SU-DHL-6 (cell line): ENCODE data around the gene LTBP2.

Experiments
- H2AFZ ChIP-seq: fragments of 200-600 bp; sonication (generic); 2 replicates; pipeline ENCODE4 v1.6.1; 2014; ENCODE audit warnings: low read depth, mild to moderate bottlenecking, moderate library complexity, mixed read lengths, antibody characterized with exemption, low read length; ENCODE audit not compliant: severe bottlenecking
- H3F3A ChIP-seq: fragments of 200-600 bp; shearing (Covaris generic); 2 replicates; pipeline ENCODE4 v1.6.0; 2016; ENCODE audit warnings: antibody characterized with exemption, mild to moderate bottlenecking; ENCODE audit not compliant: insufficient read depth
- H3K27ac ChIP-seq: fragments of 200-600 bp; sonication (generic); 2 replicates; pipeline ENCODE4 v1.5.1; 2016; ENCODE audit warnings: low read depth, mild to moderate bottlenecking, low read length, moderate library complexity, mixed read lengths
- H3K27me3 ChIP-seq: fragments of 200-600 bp; sonication (generic), shearing (Covaris generic); 2 replicates; pipeline ENCODE4 v1.6.0; 2014; ENCODE audit warnings: mild to moderate bottlenecking, low read length
- H3K36me3 ChIP-seq: fragments of 200-600 bp; sonication (generic); 2 replicates; pipeline ENCODE4 v1.6.1; 2014; ENCODE audit warnings: mild to moderate bottlenecking, low read length, mixed read lengths
- H3K4me2 ChIP-seq: fragments of 300-600, 200-600 bp; shearing (Covaris generic), sonication (generic); 2 replicates; pipeline ENCODE4 v1.6.0; 2014; ENCODE audit warnings: low read length, low read depth, mild to moderate bottlenecking; ENCODE audit not compliant: poor library complexity, severe bottlenecking
- H3K4me3 ChIP-seq: fragments of 200-600 bp; sonication (generic); 2 replicates; pipeline ENCODE4 v1.5.1; 2014; ENCODE audit warnings: antibody characterized with exemption, low read length, mild to moderate bottlenecking, mixed read lengths; ENCODE audit not compliant: insufficient read depth, poor library complexity, severe bottlenecking
- H3K79me2 ChIP-seq: fragments of 200-600 bp; sonication (generic); 2 replicates; pipeline ENCODE4 v1.6.1; 2014; ENCODE audit warnings: mild to moderate bottlenecking, low read length, moderate library complexity; ENCODE audit not compliant: insufficient read depth
- H3K9ac ChIP-seq: fragments of 200-600 bp; sonication (generic); 2 replicates; pipeline ENCODE4 v1.7.0; 2014; ENCODE audit warnings: mild to moderate bottlenecking, low read length
- H3K9me2 ChIP-seq: fragments of 200-600 bp; sonication (generic); replicated peaks from 2 replicates; pipeline ENCODE4 v1.6.1; 2014; ENCODE audit warnings: low read length; ENCODE audit not compliant: insufficient read depth
- H3K9me3 ChIP-seq: fragments of 200-600 bp; sonication (generic); 2 replicates; pipeline ENCODE4 v1.6.1; 2014; ENCODE audit warnings: low read length, mixed read lengths; ENCODE audit not compliant: insufficient read depth
- H4K20me1 ChIP-seq: fragments of 200-600 bp; sonication (generic); 2 replicates; pipeline ENCODE4 v1.6.1; 2014; ENCODE audit warnings: low read depth, mild to moderate bottlenecking, antibody characterized with exemption, low read length, moderate library complexity, mixed read lengths
- EZH2phosphoT487 ChIP-seq: fragments of 200-600 bp; sonication (generic), shearing (Covaris generic); conservative IDR thresholded peaks from 2 replicates; pipeline ENCODE4 v1.6.1; 2018; ENCODE audit warnings: mild to moderate bottlenecking, antibody characterized with exemption, low read length, moderate library complexity, mixed read lengths
- TF ChIP-seq, protein P1 (sequence below): fragments of 200-600 bp; sonication (generic); IDR thresholded peaks from one replicate; pipeline ENCODE4 v1.5.1; 2017; ENCODE audit warnings: antibody characterized with exemption, mild to moderate bottlenecking, low read length, moderate library complexity; ENCODE audit not compliant: insufficient read depth, poor library complexity, severe bottlenecking

LTBP2 gene

DNA sequence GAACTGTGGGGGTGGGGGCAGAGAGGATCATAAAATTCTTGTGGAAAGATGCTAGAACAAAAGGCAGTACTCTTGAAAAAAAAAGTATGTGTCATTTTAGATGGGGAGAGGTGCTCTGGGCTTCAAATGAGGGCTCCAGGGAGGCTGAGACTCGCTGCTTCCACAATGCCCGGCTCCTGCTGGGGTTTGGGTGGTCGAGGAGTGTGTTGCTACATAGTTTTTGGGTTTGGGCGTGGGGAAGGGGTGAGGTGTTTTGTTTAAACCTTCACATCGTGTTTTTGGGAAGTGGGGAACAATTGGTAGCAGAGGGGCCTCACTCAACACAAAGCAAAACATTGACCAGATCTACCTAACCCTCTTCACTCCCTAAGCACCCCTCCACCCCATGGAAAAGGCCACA is 110.3 kb downstream of the LTBP2 start:
- no peak for TF ChIP-seq EZH2phosphoT487
- TF ChIP-seq, protein P1, sequence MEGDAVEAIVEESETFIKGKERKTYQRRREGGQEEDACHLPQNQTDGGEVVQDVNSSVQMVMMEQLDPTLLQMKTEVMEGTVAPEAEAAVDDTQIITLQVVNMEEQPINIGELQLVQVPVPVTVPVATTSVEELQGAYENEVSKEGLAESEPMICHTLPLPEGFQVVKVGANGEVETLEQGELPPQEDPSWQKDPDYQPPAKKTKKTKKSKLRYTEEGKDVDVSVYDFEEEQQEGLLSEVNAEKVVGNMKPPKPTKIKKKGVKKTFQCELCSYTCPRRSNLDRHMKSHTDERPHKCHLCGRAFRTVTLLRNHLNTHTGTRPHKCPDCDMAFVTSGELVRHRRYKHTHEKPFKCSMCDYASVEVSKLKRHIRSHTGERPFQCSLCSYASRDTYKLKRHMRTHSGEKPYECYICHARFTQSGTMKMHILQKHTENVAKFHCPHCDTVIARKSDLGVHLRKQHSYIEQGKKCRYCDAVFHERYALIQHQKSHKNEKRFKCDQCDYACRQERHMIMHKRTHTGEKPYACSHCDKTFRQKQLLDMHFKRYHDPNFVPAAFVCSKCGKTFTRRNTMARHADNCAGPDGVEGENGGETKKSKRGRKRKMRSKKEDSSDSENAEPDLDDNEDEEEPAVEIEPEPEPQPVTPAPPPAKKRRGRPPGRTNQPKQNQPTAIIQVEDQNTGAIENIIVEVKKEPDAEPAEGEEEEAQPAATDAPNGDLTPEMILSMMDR = no peak
- H4K20me1 ChIP-seq = no peaks in the 10 kb centered on the region
- no peak overlapping the region for H3K4me2 ChIP-seq
- H2AFZ ChIP-seq = no peak overlapping the region
- H3F3A ChIP-seq = no peaks in the 10 kb centered on the region
- no peak overlapping the region for H3K4me3 ChIP-seq
- H3K27me3 ChIP-seq = no peaks in the 10 kb centered on the region
- H3K9me3 ChIP-seq = no peaks in the 10 kb centered on the region
- no peak overlapping the region for H3K27ac ChIP-seq
- no peaks in the 10 kb centered on the region for H3K9me2 ChIP-seq
- no peaks in the 10 kb centered on the region for H3K36me3 ChIP-seq
- H3K9ac ChIP-seq = no peak overlapping the region
- no peaks in the 10 kb centered on the region for H3K79me2 ChIP-seq

DNA sequence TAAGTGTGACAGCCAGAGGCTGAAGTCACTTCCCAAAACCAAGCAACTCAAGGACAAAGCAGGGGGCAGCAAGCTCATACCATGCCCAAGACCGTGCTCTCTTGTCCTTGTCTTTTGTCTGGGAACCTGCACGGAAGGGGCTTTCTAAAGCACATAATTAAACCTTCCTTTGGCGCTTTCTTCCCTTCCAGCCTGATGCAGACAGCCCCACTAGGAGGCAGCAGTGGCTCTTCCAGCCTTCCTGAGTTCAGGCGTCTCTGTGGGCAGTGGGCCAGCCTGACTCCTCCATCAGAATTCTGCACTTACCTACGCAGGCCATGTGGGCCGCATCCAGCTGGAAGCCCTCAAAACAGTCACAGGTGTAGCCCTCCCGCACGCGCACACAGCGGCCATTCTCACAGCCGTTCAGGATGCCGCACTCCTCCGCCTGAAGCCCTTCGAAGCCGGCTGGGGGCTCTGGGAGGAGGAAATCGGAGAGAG is 110.9 kb downstream of the LTBP2 start:
- TF ChIP-seq EZH2phosphoT487 = no peak
- TF ChIP-seq, protein P1 = no peak
- Histone ChIP-seq H3K4me3 (no peak overlapping the region), H3K79me2 (no peaks in the 10 kb centered on the region), H3K27me3 (no peaks in the 10 kb centered on the region), H2AFZ (no peak overlapping the region), H3F3A (no peaks in the 10 kb centered on the region), H3K36me3 (no peaks in the 10 kb centered on the region), H4K20me1 (no peaks in the 10 kb centered on the region), H3K27ac (no peak overlapping the region), H3K4me2 (no peak overlapping the region), H3K9me3 (no peaks in the 10 kb centered on the region), H3K9ac (no peak overlapping the region), H3K9me2 (no peaks in the 10 kb centered on the region)

DNA sequence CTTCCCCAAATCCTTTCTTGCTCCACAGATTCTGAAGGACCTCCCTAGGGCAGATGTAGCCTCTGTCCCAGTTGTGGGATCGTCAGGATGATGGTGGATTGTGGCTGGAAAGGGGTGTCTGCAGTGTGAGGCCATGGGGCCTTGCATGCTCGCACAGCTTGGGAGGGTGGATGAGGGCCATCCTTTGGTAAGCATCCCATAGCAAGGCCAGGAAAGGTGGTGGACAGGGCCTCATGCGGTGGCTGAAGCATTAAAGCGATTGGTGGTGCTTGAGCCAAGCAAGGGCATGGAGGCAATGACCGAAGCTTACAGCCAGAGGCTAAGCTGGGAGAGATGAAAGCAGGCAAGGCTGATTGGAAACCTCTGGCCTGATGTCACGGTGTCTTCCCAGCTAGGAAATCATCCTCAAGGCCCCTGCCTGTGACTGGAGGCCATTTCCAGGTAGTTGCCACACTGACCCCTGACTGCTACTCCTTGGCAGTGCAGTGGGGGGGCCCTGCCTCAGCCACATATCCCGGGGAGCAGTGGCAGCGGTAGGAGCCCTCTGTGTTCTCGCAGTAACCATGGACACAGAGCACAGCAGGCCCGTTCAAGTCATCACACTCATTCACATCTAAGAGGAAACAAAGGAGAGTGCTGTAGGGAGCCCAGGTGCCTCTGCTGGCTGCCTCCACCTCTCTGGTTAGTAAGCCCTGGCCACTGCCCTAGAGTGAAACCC is 111.5 kb downstream of the LTBP2 start:
- H3K27me3 ChIP-seq = no peaks in the 10 kb centered on the region
- H3K9ac ChIP-seq = no peak overlapping the region
- no peaks in the 10 kb centered on the region for H3K36me3 ChIP-seq
- H3K27ac ChIP-seq = no peak overlapping the region
- no peak overlapping the region for H3K4me2 ChIP-seq
- H3K9me2 ChIP-seq = no peaks in the 10 kb centered on the region
- H3F3A ChIP-seq = no peaks in the 10 kb centered on the region
- H3K79me2 ChIP-seq = no peaks in the 10 kb centered on the region
- H4K20me1 ChIP-seq = no peaks in the 10 kb centered on the region
- no peaks in the 10 kb centered on the region for H3K9me3 ChIP-seq
- TF ChIP-seq EZH2phosphoT487 = no peak
- TF ChIP-seq, protein P1 = no peak
- no peak overlapping the region for H3K4me3 ChIP-seq
- H2AFZ ChIP-seq = no peak overlapping the region
